Lung (tissue), 12 donors: ENCODE data around the gene CKM. TPM values are rescaled to one million over a fixed set of nuclear protein-coding genes. Genes with fewer than 3 reads are reported as not detected.

ENCODE experiments used
- ATAC-seq: fragments of 200-7000 bp; cut with Tn5 transposase; one replicate; pipeline ENCODE4 v1.9.1; 2020; ENCODE audit warnings: moderate number of reproducible peaks; ENCODE audit not compliant: insufficient read depth, low FRiP score
- DNase-seq, 3 donors: peaks; one replicate each; pipeline ENCODE4 v3.0.0-alpha.2; 2013 to 2017
- H3K27ac ChIP-seq, 2 donors: one replicate each; pipeline ENCODE4 v1.5.1; 2013; ENCODE audit warnings: mild to moderate bottlenecking in 2 of 2, moderate library complexity in 2 of 2, control low read depth in 1 of 2, inconsistent platforms in 1 of 2, low read depth in 1 of 2, low read length in 1 of 2
- H3K27me3 ChIP-seq, 3 donors: one replicate each; pipeline ENCODE4 v1.5.1; 2013; ENCODE audit warnings: low read length in 2 of 3; ENCODE audit not compliant: control insufficient read depth in 3 of 3, insufficient read depth in 3 of 3
- H3K36me3 ChIP-seq, 4 donors: one replicate each; pipeline ENCODE4 v1.5.1; 2013; ENCODE audit warnings: low read length in 4 of 4, mild to moderate bottlenecking in 1 of 4, moderate library complexity in 1 of 4; ENCODE audit not compliant: control insufficient read depth in 4 of 4, insufficient read depth in 4 of 4
- H3K4me1 ChIP-seq, 5 donors: one replicate each; pipeline ENCODE4 v1.5.1; 2013; ENCODE audit warnings: low read length in 5 of 5, mild to moderate bottlenecking in 2 of 5, moderate library complexity in 1 of 5; ENCODE audit not compliant: control insufficient read depth in 5 of 5, insufficient read depth in 5 of 5
- H3K4me3 ChIP-seq: one replicate; pipeline ENCODE4 v1.5.1; 2013; ENCODE audit warnings: mild to moderate bottlenecking, control low read depth, moderate library complexity
- H3K9ac ChIP-seq, 2 donors: one replicate each; pipeline ENCODE4 v1.5.1; 2013; ENCODE audit warnings: low read length in 2 of 2, control low read depth in 1 of 2; ENCODE audit not compliant: insufficient read depth in 1 of 2
- H3K9me3 ChIP-seq, 4 donors: one replicate each; pipeline ENCODE4 v1.5.1; 2013; ENCODE audit warnings: low read length in 3 of 4, mild to moderate bottlenecking in 1 of 4, moderate library complexity in 1 of 4; ENCODE audit not compliant: control insufficient read depth in 4 of 4, insufficient read depth in 3 of 4
- CTCF ChIP-seq: IDR thresholded peaks from 2 replicates; pipeline ENCODE4 v1.5.1; 2012; ENCODE audit warnings: mild to moderate bottlenecking; ENCODE audit errors: control extremely low read depth, extremely low read depth
- WGBS, 2 donors: extraction: QIAGEN DNeasy Blood & Tissue Kit; methylation state at CpG; one replicate each; pipeline ENCODE4 v1.1.7; 2013; 5-methylcytosine and 5-hydroxymethylcytosine counted together
- polyA plus RNA-seq, 2 donors: library from polyadenylated mRNA; stranded (reverse); fragments of 200-250 nt; gene quantifications; one replicate each; pipeline ENCODE4 v1.2.1, GENCODE V29; 2013
- total RNA-seq, 2 donors: library from RNA; depleted of rRNA in 1 of 2; stranded (reverse); fragments of >200 nt in 1 of 2; gene quantifications; one replicate each; pipeline ENCODE4 v1.2.1, GENCODE V29; 2014 to 2021
- donor health status: control.
- donor health status: control.
- donor health status: Bipolar disorder and iron deficiency.
- donor health status: healthy.
- donor health status: DM: yes; HTN: yes; CAD: no.

CKM gene
- total and polyA plus RNA-seq, 4 donors: 0.06 to 1.4 (median 0.97) TPM; not detected in 1

DNA sequence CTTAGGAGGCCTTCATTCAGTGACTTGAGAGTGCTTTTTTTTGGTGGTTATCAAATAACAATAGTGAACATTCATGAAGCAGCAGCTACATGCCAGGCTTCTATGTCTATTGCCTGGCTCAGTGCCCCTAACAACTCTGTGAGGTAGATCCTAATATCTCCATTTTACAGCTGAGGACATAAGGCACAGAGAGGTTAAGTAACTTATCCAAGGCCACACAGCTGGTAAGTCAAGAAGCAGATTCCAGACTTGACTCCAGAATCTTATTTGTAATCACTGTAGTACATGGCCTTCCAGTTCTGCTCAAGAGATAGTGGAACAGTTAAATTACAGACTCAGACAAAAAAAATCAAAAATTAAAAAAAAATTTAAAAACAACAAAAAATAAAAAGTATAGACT, 26.8 kb downstream of the CKM start:
- no peaks in the 10 kb centered on the region for H3K4me1 ChIP-seq
- no peak for TF ChIP-seq CTCF
- peaks cover 0 to 7% (median under 1%) of the 10 kb centered on the region in 4 donors for H3K9me3 ChIP-seq
- H3K4me3 ChIP-seq: no peak overlapping the region
- DNase-seq (no peak), ATAC-seq (no peak)
- H3K9ac ChIP-seq: no peak overlapping the region
- no peaks in the 10 kb centered on the region for H3K27me3 ChIP-seq
- peaks cover 0 to 54% (median 36%) of the 10 kb centered on the region in 4 donors for H3K36me3 ChIP-seq
- H3K27ac ChIP-seq: no peak overlapping the region

GRCh38 chr19:45294291-45295029, 28.2 kb downstream of the CKM start:
- Histone ChIP-seq H3K9me3 (peaks cover 0 to 7% (median under 1%) of the 10 kb centered on the region in 4 donors), H3K4me3 (no peak overlapping the region), H3K27me3 (no peaks in the 10 kb centered on the region), H3K36me3 (peaks cover 0 to 60% (median 41%) of the 10 kb centered on the region in 4 donors), H3K4me1 (no peaks in the 10 kb centered on the region), H3K9ac (no peak overlapping the region), H3K27ac (peak overlapping the region in 1 of 2 donors; percentile 22)
- WGBS, 2 donors: 91 to 95% methylated on average over 12 of the region's 12 CpGs
- ATAC-seq: no peak
- TF ChIP-seq CTCF: no peak
- peak in 2 of 3 donors; percentile 33 to 62 for DNase-seq

DNA sequence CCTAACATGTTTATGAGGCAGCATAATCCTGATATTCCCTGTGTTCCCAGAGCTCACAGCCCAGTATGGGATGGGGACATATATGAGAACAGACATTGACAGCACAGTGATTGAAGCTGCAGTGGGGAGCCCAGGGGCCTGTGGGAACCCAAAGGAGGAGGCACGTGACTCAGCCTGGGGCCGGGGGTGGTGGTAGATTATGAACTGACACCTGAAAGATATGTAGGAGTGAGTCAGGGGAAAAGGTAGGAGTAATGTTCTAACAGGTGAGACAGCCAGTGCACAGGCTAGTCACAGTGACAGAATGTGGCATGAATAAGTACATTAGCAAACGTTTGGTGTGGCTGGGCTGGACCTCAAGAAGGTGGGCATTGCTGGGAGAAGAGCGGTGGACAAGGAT, 29.0 kb downstream of the CKM start:
- no peak overlapping the region for H3K9ac ChIP-seq
- no peak overlapping the region for H3K27ac ChIP-seq
- DNase-seq: no peak
- 87 to 97% methylated on average over 4 of the region's 4 CpGs for WGBS, 2 donors
- ATAC-seq: no peak
- no peaks in the 10 kb centered on the region for H3K27me3 ChIP-seq
- H3K9me3 ChIP-seq: peaks cover 0 to 7% (median under 1%) of the 10 kb centered on the region in 4 donors
- TF ChIP-seq CTCF: no peak
- H3K36me3 ChIP-seq: peaks cover 0 to 55% (median 41%) of the 10 kb centered on the region in 4 donors
- no peaks in the 10 kb centered on the region for H3K4me1 ChIP-seq
- H3K4me3 ChIP-seq: no peak overlapping the region
